DND-41 (cell line): ENCODE results near the gene ZFAND2B.

Experiments
- EZH2 ChIP-seq: IDR thresholded peaks from 3 replicates; pipeline ENCODE4 v1.6.1; 2012; ENCODE audit warnings: borderline replicate concordance, low read depth, mild to moderate bottlenecking, moderate library complexity, low read length, inconsistent platforms; ENCODE audit not compliant: severe bottlenecking
- TF ChIP-seq, protein P1 (sequence below): IDR thresholded peaks from 2 replicates; pipeline ENCODE4 v1.5.1; 2012; ENCODE audit warnings: borderline replicate concordance, low read length, moderate library complexity, mild to moderate bottlenecking; ENCODE audit not compliant: poor library complexity, severe bottlenecking; ENCODE audit errors: extremely low read depth

DNA sequence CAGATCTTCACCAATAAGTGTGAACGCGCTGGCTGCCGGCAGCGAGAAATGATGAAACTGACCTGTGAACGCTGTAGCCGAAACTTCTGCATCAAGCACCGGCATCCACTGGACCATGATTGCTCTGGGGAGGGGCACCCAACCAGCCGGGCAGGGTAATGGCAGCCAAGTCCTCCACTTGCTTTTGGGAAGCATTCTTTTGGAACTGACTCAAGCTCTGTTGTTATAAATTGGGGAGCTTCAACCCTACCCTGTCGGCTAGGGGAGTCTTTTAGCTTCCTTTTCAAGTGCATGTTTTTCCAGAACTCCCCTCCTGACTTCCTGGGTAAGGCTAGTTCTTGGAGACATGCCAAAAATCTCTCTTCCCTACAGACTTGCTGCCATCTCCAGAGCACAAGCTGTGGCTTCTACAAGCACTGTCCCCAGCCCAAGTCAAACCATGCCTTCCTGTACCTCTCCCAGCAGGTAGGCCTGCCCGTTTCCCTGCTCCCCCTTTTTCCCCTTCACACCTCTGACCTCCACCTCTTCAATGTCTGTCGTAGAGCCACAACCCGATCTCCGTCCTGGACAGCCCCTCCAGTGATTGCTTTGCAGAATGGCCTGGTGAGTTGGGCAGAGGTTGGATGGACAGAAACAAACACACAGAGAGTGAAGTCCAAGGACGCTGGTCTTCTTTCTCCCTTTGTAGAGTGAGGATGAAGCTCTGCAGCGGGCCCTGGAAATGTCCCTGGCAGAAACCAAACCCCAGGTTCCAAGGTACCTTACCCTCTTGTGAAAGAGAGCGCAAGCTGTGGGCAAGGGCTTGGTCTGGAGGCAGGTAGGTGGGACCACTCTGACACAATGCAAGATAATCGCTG lies 1.5 kb downstream of the ZFAND2B start:
- TF ChIP-seq, protein P1, sequence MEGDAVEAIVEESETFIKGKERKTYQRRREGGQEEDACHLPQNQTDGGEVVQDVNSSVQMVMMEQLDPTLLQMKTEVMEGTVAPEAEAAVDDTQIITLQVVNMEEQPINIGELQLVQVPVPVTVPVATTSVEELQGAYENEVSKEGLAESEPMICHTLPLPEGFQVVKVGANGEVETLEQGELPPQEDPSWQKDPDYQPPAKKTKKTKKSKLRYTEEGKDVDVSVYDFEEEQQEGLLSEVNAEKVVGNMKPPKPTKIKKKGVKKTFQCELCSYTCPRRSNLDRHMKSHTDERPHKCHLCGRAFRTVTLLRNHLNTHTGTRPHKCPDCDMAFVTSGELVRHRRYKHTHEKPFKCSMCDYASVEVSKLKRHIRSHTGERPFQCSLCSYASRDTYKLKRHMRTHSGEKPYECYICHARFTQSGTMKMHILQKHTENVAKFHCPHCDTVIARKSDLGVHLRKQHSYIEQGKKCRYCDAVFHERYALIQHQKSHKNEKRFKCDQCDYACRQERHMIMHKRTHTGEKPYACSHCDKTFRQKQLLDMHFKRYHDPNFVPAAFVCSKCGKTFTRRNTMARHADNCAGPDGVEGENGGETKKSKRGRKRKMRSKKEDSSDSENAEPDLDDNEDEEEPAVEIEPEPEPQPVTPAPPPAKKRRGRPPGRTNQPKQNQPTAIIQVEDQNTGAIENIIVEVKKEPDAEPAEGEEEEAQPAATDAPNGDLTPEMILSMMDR, result no peak
- no peak for TF ChIP-seq EZH2
